HTERT RPE-1 (cell line): ENCODE measurements around the gene GCFC2.
"Not testable (repeated sequence)": the region's sequence is repeated elsewhere in the genome, so short reads cannot be mapped to it uniquely, and the experiment has no call there.

ENCODE experiments used
- in situ Hi-C: fragments of 300-500 bp; cut with MboI; formaldehyde crosslinking; loops from 4 replicates; pipeline ENCODE4 v1.14.3; 2020; ENCODE audit warnings: low sequenced_read_pairs

The GCFC2 gene

DNA sequence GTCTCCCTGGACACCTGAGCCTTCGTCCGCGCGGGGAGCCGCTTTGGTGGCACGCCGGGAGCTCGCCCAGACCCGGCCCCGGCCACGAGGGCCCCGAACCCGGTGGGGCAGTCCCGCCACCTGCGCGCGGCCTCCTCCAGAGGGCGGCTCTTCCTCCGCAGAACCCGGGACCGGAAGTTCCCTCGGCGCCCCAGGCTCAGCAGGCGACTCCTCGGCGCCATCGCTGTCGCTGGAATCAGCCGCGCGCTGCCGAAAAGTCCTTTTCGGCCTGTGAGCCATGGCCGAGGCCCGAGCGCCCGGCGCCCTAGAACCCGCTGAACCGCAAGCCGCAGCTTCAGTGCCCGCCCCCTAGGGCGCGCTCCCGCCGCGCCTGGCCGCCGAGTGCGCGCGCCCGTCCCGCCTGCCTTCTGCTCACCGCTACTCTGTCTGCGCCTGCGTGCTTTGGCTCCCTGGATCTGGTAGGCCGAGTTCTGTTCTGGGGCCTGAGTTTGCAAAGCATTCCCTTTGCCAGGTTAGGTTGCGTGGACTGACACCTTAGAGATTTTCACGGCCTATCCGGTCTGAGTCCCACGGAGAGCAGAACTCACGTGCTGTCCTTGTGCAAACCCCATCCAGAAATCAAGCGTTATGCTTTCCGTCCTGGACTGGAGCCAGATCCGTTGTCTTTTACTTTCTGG, at the start of gene GCFC2:
GCFC2 (minus strand) TSS at position 339 of the 677 bp plus-strand sequence; CDS start at position 279, 60 bp downstream.
- in situ Hi-C loops, result no loop called here

DNA sequence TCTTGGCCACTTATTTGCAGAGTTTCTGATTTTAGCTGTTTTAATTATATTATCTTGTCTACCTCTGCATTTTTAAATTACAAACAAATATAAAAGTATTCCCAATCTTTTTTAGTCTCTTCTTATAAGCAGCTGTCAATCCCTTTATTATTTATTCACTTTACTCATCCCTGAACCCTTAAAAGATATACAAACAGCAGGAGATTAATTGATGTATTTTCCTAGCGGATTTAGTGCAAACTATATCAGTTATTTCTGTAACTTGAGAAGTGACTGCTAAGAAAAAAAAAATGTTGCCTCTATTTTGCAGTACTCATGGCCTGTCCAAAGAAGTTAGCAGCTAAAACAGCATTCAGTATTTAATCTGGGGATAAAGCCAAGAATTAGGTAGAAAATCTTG, 42.1 kb upstream of the GCFC2 start:
- in situ Hi-C loops, result no loop called here

DNA sequence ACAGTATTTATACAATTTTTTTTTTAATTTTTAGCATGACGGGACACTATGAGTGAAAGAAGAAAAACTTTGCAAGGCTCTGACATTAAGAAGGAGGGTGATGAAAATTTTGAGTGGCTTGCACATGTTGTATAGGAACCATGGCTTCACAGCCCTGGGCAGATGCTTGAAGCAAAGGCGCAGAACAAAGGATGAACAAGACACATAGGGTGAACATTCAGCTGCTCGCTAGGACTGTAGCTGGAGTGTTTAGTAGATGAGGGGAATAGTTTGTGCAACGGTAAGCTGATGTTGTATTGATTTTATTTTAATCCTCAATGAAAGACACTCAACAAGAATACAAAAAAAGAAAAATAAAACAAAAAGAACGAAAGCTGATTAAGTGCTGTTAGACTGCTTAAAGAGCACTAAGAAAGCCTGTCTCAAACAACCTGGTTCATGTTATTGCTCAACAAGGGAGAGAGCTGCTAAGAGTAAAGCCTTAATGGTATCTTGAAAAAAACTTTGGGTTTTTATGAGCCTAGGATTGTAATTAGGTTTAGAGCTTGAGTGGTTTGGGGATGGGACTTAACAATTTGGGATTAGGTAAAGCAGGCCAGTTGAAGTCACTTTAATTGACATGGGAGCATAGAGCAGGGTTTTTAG, 41.2 kb upstream of the GCFC2 start:
- in situ Hi-C loops, result no loop called here

DNA sequence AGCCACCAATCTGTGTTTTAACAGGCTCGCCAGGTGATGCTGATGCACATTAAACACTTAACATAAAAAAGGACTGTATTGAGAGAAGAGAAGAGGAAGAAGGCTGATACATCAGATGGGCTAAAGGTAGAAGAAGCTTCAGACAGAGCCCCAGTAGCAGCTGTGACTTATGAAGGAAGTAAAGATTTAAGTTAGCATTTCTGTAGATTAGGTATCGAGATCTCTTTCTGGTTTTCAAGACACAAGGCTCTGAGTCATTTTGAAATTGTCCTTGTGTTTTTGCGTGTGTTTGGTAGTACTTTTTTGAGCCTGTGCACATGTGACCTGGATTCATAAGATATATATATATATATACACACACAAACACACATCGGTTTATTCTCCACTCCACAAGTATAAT, 40.6 kb upstream of the GCFC2 start:
- in situ Hi-C loops, result no loop called here

DNA sequence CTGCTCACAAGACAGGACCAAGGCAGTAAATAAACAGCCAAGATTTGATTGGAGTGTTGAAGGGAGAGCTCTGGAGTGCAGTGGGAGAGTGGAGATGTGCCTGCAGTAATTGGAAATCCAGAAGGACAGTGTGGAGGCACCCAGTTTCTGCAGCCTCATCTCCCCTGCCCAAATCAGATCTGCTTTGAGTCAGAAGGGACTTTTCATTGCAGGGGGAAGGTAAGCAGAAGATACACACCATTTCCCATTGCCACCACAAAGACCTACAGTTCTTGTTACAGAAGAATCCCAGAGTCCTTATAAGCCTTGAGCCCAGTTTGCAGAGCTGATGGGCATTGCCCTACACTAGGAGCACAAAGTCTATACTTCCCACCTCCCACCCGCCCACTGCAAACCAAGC, 27.2 kb upstream of the GCFC2 start:
- in situ Hi-C loops, result no loop called here

DNA sequence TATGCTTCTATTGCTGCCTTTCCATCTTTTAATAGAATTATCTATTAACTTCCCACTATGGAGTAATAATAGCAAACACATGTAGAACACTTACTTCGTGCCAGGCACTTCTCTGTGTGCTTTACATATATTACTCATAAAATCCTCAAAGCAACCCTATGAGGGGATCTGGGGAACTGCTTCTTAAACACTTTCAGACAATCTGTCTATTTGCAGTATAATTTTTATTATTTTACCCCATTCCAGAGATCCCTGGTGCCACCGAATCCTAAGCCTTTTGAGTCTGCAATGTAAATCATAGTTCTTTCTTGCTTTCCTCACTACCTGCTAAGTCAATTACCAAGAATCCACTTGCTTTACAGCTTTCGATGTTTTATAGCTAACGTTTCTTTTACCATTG, 25.6 kb upstream of the GCFC2 start:
- in situ Hi-C loops, result no loop called here

DNA sequence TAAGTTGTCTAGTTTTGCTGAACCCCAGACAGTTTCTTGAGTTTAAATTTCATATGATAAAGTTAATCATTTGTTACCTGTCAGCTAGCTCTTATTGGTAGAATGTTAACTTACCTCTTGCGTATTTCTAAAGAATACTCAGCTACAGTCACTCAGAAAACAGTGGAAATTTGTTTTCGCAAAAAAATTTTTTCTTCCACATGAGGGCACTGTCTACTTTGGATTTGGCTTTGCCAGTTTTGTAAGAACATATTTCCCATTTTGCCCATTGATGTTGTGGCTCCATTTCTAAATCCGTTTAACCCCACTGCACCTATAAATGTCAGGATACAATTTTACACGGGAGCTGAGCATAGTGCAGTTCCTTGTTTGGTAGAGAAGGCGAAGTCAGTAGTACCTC, 19.1 kb upstream of the GCFC2 start:
- in situ Hi-C loops, result no loop called here

DNA sequence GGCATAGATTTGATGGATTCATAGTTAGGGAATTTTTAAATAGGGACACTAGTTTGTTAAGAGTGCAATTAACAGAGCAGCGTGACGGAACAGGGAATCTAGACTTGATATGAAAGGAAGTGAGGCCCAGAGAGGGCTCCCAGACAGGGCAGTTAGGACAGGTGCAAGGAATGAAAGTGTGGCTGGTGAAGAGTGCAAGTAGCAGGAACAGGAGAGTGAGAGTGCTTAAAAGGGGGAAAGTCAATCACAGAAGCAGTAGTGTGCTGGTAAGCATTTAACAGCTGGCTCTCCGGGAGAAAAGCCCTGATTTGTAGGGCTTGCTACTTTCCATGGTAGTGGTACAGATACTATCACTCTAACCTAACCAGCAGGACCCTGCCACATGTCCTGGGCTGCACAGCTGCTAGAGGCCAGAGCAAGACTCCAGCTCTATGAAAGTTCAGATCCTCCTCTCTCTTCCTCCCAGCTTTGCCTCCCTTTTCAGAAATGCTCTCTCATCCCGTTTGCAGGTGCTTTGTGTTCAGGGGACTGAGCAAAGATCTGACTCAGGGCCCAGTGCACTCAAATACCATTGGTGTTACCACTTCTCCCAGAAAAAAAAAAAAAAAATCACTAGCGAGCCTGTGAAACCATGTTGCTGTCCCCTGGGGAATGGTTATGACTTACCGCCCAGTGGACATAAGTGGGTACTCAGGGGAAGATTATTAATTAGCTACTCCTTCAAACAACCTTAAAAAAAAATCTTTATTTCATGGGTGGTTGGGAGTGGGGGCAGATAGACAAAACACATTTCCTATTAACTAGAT, 18.1 kb upstream of the GCFC2 start:
- in situ Hi-C loops, result no loop called here

DNA sequence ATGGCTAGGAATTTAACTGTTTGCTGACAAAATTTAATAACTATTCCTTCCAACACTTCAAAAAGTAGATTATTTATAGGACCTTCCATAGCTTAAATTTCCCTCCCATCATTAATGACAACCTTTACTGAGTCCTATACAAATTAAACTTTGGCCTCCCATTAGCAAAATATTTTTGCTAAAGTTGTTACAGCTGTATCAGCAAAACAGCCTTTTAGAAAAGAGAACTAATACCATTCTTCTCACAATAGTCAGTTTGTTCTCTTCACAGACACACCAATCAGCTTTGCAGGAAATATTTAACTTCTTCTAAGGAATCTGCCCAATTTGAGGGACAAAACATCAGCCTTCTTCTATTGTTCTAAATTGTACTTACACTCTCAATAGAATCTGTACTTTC, 12.0 kb upstream of the GCFC2 start:
- in situ Hi-C loops, result no loop called here

DNA sequence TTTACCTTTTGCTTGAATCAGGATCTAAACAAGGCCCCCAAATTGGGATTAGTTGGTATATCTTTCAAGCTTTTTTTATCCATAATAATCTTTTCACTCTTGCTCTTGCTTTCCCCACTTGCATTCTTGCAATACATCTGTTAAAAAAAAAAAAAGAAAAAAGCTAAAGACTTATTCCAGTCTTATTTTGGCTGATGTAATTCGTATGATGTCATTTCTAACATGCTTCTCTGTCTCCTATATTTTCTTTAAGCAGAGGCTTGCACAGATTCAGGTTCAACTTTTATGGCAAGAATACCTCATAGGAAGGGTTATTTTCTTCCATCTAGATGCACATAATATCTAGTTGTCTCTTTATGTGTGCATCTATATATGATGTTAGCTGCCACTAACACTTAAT, 9.8 kb upstream of the GCFC2 start:
- in situ Hi-C loops, result no loop called here

DNA sequence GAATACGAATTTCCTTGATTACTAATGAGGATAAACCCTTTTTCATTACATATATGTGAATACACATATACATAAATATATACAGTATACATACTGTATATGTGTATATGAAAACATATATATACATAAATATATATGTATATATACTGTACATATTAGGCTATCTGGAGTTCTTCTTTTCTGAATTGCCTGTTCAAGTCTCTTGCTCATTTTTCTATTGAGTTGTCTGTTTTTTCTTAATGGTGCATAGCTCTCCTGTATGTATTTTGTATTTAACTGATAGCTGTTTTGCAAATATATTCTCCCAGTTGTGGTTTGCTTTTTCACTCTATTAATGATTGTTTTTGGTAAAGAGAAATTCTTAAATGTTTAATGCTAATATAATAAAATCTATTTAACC, 8.9 kb upstream of the GCFC2 start:
- in situ Hi-C loops, result no loop called here

DNA sequence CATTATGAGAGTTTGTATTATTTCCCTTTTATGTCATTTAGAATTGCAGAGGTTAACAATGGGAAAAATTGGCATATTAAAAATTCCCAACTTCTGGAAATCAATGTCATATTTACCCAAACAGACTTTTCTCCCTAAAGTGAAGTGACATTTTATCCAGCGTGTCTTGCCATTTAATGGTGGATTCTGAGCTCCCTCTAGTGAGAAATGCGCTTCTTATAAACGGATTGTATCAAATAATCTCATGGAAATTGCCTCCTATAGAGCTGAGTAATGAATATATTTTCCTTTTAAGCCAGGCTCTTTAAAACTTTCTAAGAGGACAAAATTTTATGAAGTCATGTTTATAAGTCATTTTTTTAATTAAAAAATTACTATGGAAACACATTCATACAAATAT, 5.7 kb upstream of the GCFC2 start:
- in situ Hi-C loops, result no loop called here

DNA sequence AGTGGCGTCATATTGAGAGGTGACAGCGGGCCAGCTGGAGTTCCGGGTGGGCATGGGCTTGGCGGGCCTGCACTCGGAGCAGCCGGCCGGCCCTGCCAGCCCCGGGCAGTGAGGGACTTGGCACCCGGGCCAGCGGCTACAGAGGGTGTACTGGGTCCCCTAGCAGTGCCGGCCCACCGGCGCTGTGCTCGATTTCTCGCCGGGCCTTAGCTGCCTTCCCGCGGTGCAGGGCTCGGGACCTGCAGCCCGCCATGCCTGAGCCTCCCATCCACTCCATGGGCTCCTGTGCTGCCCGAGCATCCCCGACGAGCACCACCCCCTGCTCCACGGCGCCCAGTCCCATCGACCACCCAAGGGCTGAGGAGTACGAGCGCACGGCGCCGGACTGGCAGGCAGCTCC, 875 bp upstream of the GCFC2 start:
- in situ Hi-C loops, result not testable (repeated sequence)

DNA sequence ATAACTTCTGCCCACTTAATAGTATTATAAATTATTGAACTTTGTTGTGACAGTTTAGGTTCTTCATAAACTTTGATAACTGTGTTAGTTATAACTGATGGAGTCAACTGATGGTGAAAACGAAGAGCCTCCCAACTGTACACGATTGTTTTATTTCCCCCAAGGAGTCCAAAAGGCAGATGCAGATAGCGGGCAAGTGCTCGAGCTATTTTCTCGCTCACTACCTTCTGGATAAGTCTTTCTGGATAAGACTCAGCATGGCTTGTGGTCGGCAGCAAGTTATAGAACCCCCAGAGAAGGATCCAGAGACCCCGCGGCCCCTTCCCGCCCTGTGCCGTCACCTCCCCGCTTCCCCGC, 517 bp downstream of the GCFC2 start:
- in situ Hi-C loops, result no loop called here

DNA sequence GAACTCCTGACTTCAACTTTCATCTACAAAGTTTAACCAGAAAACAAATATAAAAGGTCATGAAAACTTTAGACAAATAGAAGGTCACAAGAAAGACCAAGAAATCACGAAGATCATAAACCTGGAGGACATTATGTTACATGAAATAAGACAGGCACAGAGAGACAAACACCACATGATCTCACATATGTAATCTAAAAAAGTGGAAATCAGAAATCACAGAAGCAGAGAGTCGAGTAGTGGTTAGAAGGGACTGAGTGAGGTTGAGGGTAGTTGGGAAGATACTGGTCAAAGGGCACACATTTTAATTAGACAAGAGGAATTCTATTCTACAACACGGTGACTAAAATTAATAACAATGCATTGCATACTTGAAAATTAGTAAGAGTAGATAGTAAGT, 1.4 kb downstream of the GCFC2 start:
- in situ Hi-C loops, result no loop called here

DNA sequence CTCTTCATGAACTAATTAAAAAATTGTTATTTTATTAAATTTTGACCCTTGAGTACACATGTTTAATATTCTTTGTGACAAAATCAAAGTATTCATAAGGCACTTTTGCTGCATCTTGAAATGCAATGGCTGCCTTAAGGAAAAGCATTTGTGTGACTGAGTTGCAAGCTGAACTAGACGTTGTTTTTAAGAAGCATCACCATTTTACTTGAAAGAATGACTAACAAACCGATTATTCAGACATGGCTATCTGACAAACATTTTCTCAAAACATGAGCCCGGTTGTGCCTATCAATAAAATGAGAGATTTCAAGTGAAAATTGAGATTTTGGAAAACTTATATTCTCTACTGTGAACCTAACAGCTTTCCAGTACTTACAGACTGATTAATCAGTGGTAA, 2.8 kb downstream of the GCFC2 start:
- in situ Hi-C loops, result no loop called here

DNA sequence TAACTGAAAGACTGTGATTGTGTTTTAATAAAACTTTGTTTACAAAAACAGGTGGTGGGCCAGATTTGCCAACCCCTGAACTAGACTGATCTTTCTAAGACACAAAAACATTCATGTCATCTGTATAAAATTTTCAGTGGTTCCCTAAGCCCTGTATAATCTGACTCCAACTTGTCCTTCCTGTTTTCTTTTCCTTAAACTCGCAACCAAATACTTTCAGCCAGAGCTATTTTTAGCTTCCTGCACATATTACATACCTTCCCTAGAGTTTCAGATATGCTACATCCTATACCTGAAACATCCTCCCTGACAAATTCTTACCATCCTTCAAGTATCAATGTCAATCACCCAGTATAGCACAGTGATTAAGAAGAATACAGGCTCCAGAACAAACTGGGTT, 4.8 kb downstream of the GCFC2 start:
- in situ Hi-C loops, result no loop called here

DNA sequence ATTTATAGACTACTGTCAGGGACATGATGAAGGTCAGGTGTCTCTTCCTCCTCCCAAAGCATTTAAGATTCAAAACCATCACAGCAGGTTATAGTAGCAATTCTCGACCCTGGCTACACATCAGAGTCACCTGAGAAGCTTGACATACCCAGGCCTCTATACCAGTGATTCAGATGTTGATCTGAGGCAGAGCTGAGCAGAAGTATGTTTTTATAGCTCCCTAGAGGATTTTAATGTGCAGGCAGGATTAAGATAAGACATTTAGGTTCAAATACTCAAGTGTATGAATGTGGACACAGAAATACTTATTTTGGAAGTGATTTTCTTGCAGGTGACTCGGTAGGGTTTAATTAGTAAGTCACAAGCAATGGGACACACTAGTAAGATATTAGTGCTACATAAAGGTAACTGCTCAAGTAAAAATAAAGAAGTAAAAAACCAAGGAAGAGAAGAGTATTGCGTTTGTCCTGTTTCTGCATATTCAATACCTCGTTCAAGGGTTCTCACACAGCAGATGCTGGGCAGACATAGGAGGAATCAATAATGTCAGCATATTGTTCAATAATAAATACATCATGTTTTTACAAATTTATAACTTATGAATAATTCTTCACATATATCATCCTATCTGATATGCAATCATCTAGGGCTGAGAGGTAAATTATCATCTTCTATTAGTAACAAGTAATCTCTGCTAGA, 7.0 kb downstream of the GCFC2 start:
- in situ Hi-C loops, result no loop called here

DNA sequence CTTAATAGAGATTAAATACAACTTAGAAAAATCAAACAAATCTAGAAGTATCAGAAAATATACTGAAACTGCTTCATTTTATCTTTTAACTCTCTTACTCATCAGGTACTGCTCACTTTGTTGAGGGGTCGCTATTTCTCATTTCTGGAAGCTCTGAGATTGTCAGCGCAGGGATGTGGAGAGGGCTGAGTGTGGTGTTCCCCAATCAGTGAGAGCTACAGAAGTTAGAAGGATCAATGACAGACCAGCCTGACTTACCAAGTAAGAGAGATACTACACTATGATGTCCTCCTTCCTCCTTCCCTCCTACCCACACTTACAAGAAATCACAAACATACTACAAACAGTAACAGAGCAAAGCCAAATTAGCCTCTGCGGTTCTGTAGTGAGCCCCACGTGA, 8.1 kb downstream of the GCFC2 start:
- in situ Hi-C loops, result no loop called here

DNA sequence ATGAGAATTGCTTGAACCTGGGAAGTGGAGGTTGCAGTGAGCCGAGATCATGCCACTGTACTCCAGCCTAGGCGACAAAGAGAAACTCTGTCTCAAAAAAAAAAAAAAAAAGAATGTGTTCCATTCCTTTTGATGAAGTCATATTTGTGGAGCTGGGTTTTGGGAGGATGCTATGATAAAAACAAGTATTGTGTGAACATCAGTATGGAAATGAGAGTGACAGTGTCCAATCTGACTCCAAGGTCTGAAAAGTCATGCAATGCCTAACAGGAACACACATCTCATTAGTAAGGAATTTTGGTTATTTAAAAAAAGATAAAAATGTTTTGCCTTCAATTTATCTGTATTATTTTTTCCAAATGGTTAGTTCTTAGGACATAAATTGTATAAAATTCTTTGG, 11.8 kb downstream of the GCFC2 start:
- in situ Hi-C loops, result no loop called here

DNA sequence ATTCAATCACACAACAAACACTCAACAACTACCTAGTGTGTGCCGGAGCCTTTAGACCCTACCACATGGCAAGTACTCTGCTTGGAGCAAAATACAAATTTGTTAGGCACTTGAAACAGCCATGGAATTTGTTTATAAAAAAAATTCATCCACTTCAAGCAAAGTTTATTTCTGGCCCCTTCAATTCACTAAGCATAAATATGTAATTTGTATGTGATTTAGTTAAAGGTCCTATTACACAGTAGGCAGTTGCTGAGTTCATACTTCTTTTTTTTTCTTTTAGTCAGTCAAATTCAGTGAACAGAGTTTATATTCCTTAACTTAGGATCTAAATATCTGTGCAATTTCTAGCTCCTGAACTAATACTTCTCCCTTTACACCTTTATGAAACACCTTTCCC, 22.5 kb downstream of the GCFC2 start:
- in situ Hi-C loops, result no loop called here

DNA sequence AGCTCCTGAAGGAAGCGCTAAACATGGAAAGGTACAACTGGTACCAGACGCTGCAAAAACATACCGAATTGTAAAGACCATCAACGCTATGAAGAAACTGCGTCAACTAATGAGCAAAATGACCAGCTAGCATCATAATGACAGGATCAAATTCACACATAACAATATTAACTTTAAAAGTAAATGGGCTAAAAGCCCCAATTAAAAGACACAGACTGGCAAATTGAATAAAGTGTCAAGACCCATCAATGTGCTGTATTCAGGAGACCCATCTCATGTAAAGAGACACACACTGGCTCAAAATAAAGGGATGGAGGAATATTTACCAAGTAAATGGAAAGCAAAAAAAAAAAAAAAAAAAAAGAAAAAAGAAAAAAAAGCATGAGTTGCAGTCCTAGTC, 27.3 kb downstream of the GCFC2 start:
- in situ Hi-C loops, result not testable (repeated sequence)
